PC-3 (cell line): ENCODE measurements around the gene ARMH4.

Source experiments
- EZH2phosphoT487 ChIP-seq: fragments of 300-600 bp; sonication (generic); IDR thresholded peaks from 2 replicates; pipeline ENCODE4 v1.6.1; 2018; ENCODE audit warnings: mild to moderate bottlenecking, antibody characterized with exemption, low read length, borderline replicate concordance
- TF ChIP-seq, protein P1 (sequence below): fragments of 300-600 bp; sonication (generic); conservative IDR thresholded peaks from 2 replicates; pipeline ENCODE4 v1.5.1; 2017; ENCODE audit warnings: antibody characterized with exemption, low read depth, mild to moderate bottlenecking, low read length

DNA sequence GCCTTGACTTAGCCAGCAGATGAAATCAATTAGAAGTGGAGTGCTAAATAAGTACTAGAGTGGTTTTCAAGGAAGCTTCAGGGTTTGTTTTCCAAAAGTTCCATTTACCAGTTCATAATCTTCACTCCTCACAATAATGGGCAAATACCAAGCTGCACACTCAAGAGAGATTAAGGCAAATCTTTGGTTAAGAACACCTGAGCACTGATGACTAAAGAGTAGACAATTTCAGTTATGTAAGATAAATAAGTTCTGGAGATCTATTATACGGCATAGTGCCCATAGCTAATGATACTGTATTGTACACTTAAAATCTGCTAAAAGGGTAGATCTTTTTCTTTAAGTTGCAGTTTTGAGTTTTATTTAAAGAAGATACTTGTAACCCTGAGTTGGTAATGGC, 125.0 kb downstream of the ARMH4 start:
- TF ChIP-seq, protein P1, sequence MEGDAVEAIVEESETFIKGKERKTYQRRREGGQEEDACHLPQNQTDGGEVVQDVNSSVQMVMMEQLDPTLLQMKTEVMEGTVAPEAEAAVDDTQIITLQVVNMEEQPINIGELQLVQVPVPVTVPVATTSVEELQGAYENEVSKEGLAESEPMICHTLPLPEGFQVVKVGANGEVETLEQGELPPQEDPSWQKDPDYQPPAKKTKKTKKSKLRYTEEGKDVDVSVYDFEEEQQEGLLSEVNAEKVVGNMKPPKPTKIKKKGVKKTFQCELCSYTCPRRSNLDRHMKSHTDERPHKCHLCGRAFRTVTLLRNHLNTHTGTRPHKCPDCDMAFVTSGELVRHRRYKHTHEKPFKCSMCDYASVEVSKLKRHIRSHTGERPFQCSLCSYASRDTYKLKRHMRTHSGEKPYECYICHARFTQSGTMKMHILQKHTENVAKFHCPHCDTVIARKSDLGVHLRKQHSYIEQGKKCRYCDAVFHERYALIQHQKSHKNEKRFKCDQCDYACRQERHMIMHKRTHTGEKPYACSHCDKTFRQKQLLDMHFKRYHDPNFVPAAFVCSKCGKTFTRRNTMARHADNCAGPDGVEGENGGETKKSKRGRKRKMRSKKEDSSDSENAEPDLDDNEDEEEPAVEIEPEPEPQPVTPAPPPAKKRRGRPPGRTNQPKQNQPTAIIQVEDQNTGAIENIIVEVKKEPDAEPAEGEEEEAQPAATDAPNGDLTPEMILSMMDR: no peak
- no peak for TF ChIP-seq EZH2phosphoT487
